MCF 10A (cell line): Measurements from ENCODE around the gene RRP1B. TPM values are rescaled to one million over a fixed set of nuclear protein-coding genes. Genes with fewer than 3 reads are reported as not detected.

Source experiments
- BruUV-seq: library from RNA; stranded (reverse); fragments of 400-500 nt; replicated peaks from 2 replicates; lab custom pipeline; 2021; lab: Mats Ljungman, UMichigan
- CTCF ChIA-PET: fragments of 300-600 bp; sonication (Branson Sonifier 250); formaldehyde crosslinking; extraction: SDS; loops from one replicate; lab custom pipeline; 2021; ENCODE audit warnings: antibody characterized with exemption, inconsistent platforms; lab: Yijun Ruan, JAX
- POLR2A ChIA-PET: fragments of 300-600, 350-650 bp; sonication (Branson Sonifier 250); formaldehyde crosslinking; extraction: SDS; loops from one replicate; lab custom pipeline; 2020; ENCODE audit warnings: antibody characterized with exemption, inconsistent platforms; lab: Yijun Ruan, JAX
- DNase-seq: peaks from one replicate; pipeline ENCODE4 v3.0.0-alpha.2; 2018; ENCODE audit not compliant: unreplicated experiment
- H3K27ac Mint-ChIP-seq: one replicate; pipeline ENCODE4 v1.8.0; 2022; ENCODE audit warnings: mild to moderate bottlenecking, low read depth, mixed read lengths; ENCODE audit not compliant: unreplicated experiment
- H3K27me3 Mint-ChIP-seq: one replicate; pipeline ENCODE4 v1.8.0; 2022; ENCODE audit warnings: mixed read lengths; ENCODE audit not compliant: insufficient read depth, unreplicated experiment
- H3K36me3 Mint-ChIP-seq: one replicate; pipeline ENCODE4 v1.8.0; 2022; ENCODE audit warnings: mild to moderate bottlenecking, moderate library complexity, mixed read lengths; ENCODE audit not compliant: insufficient read depth, unreplicated experiment
- H3K4me1 Mint-ChIP-seq: one replicate; pipeline ENCODE4 v1.8.0; 2022; ENCODE audit warnings: mixed read lengths; ENCODE audit not compliant: insufficient read depth, unreplicated experiment
- H3K4me3 Mint-ChIP-seq: one replicate; pipeline ENCODE4 v1.8.0; 2022; ENCODE audit warnings: mild to moderate bottlenecking, moderate library complexity, mixed read lengths; ENCODE audit not compliant: unreplicated experiment
- H3K9me3 Mint-ChIP-seq: one replicate; pipeline ENCODE4 v1.8.0; 2022; ENCODE audit warnings: mixed read lengths; ENCODE audit not compliant: unreplicated experiment
- intact Hi-C: fragments of 100-400 bp; cut with micrococcal nuclease; formaldehyde crosslinking; loops from 2 replicates; pipeline ENCODE4 v1.14.1; 2022
- total RNA-seq: library from RNA; stranded (reverse); gene quantifications from 2 replicates; pipeline ENCODE4 v1.2.3, GENCODE V29; 2022
- TF ChIP-seq, protein P1 (sequence below): fragments of 200-600 bp; IDR thresholded peaks from one replicate; pipeline ENCODE4 v1.8.0; 2022; ENCODE audit warnings: antibody characterized with exemption, mild to moderate bottlenecking; ENCODE audit not compliant: unreplicated experiment

Gene RRP1B
- total RNA-seq, 1 experiment from 2014 or later, result 39.8 TPM

DNA sequence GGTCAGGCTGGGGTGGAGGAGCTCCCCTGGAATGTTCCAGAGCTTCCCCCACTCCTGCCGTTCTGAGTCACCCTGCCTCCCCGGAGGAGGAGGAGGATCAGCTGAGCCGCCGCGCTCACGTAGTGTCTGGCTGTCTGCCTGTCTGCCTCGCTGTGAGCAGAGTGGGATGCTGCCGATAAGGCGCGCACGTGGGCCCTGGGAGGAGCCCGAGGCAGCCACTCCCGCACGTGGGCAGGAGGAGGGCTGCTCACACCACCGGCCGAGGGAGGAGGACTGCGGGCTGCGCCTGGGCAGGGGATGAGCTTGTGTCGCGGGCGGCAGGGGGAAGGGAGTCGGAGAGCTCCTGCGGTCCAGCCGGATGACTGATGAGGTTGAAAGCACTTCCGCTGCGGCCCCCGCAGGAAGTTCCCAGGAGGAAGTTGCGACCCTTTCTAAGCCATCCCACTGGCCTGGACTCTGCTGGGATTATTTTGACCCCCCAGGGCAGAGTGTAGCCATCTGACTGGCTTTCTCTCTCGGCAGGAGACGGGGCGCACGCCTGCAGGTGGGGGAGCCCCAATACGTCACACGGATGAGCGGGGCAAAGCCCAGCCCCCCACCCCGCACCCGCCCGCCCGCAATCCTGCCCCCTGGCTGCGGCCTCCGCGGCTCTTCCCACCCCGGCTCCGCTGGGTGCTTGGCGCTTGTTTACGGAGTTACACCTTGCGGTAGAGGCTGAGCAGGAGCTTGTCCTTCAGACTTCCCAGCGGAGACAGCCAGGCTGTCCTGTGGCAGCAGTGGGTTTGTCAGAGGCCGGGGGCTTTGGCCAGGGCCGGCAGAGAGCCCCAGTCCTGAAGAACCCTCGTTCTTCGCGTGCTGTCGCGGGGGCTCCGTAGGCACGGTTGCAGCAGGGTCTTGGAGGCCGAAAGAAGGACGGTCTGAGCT lies 69.4 kb downstream of the RRP1B start:
- intact Hi-C loops, result loop anchor here (2.0 kb wide), 2 partner anchors 16 to 68 kb away; no protein-coding TSS in a partner anchor
- POLR2A ChIA-PET, result interaction anchor here (0.5 to 4.8 kb wide), 19 partner anchors 9 to 140 kb away, joined by 3 to 37 read pairs (median 6); partner anchors contain the start of genes HSF2BP, RRP1 and RRP1B
- no TSS peak for BruUV-seq
- Mint-ChIP-seq H3K27ac (peak overlapping the region; percentile 86), H3K9me3 (no peaks in the 10 kb centered on the region), H3K4me1 (peaks cover 58% of the 10 kb centered on the region), H3K4me3 (peak overlapping the region; percentile 69), H3K27me3 (no peaks in the 10 kb centered on the region), H3K36me3 (peaks cover 63% of the 10 kb centered on the region)
- TF ChIP-seq, protein P1, sequence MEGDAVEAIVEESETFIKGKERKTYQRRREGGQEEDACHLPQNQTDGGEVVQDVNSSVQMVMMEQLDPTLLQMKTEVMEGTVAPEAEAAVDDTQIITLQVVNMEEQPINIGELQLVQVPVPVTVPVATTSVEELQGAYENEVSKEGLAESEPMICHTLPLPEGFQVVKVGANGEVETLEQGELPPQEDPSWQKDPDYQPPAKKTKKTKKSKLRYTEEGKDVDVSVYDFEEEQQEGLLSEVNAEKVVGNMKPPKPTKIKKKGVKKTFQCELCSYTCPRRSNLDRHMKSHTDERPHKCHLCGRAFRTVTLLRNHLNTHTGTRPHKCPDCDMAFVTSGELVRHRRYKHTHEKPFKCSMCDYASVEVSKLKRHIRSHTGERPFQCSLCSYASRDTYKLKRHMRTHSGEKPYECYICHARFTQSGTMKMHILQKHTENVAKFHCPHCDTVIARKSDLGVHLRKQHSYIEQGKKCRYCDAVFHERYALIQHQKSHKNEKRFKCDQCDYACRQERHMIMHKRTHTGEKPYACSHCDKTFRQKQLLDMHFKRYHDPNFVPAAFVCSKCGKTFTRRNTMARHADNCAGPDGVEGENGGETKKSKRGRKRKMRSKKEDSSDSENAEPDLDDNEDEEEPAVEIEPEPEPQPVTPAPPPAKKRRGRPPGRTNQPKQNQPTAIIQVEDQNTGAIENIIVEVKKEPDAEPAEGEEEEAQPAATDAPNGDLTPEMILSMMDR, result no peak
- CTCF ChIA-PET, result interaction anchor here (0.6 to 1.4 kb wide), 3 partner anchors 15 to 94 kb away, joined by 3 to 5 read pairs (median 4); no protein-coding TSS in a partner anchor
- DNase-seq, result peak; percentile 94

- Mint-ChIP-seq H3K4me3 (no peak overlapping the region), H3K36me3 (peaks cover 55% of the 10 kb centered on the region), H3K9me3 (no peaks in the 10 kb centered on the region), H3K4me1 (peaks cover 56% of the 10 kb centered on the region), H3K27me3 (no peaks in the 10 kb centered on the region), H3K27ac (no peak overlapping the region)
- intact Hi-C loops, result no loop called here
- CTCF ChIA-PET, result interaction anchor here (0.6 kb wide), 1 partner anchor 74 kb away, joined by 3 read pairs; no protein-coding TSS in a partner anchor
- no peak for DNase-seq
- BruUV-seq, result no TSS peak
- TF ChIP-seq, protein P1, result no peak
- POLR2A ChIA-PET, result interaction anchor here (1.2 kb wide), 1 partner anchor 11 kb away, joined by 3 read pairs; no protein-coding TSS in a partner anchor
Observed at GRCh38 chr21:43731476-43731875, 72.1 kb downstream of the RRP1B start.

DNA sequence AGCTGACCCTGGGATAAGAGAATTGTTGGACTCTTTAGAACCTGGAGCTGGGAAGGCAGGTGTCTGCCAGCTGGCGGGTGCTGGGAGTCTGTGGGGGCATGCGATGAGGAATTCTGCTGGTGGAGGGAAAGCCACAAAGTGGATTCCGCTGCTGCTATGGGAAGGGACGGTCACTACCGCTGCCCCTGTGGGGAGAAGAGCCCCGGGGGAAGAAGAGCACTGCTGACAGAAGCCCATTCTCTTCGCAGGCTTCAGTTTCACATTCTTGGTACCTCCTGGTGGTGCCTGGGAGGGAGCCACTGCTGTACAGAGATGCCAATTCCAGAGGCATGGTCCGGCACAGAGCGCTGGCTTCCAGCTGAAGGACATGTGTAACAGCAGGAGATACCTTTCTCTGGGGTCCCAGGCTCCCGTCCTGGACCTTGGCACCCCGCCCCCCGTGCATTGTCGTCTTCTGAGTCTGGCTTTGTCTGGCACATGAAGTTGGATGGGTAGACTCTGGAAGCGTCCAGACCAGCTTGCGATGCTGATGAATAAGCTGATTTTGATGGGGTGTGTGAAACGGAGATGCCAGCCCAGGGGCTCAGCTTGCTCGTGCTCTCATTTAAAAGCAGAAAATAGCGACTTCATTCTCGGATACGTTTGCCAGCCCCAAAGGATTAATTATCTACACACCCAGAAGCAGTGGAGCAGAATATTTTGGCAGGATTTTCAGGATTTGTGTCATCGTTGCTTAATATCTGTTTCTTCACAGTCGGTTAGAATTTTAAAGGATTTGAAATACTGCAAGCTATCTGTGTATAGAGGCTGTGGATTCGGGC lies 72.7 kb downstream of the RRP1B start:
- DNase-seq, result peak; percentile 52
- intact Hi-C loops, result no loop called here
- ChIA-PET POLR2A (interaction anchor here (1.2 kb wide), 1 partner anchor 11 kb away, joined by 3 read pairs; no protein-coding TSS in a partner anchor), CTCF (interaction anchor here (0.6 kb wide), 1 partner anchor 75 kb away, joined by 3 read pairs; no protein-coding TSS in a partner anchor)
- Mint-ChIP-seq H3K9me3 (no peaks in the 10 kb centered on the region), H3K27ac (no peak overlapping the region), H3K36me3 (peaks cover 59% of the 10 kb centered on the region), H3K4me3 (no peak overlapping the region), H3K27me3 (no peaks in the 10 kb centered on the region), H3K4me1 (peaks cover 50% of the 10 kb centered on the region)
- TF ChIP-seq, protein P1, result no peak
- no TSS peak for BruUV-seq
